Measurements from ENCODE around the gene BANP.
"Not testable (repeated sequence)": the region's sequence is repeated elsewhere in the genome, so short reads cannot be mapped to it uniquely, and the experiment has no call there.

BANP gene

DNA sequence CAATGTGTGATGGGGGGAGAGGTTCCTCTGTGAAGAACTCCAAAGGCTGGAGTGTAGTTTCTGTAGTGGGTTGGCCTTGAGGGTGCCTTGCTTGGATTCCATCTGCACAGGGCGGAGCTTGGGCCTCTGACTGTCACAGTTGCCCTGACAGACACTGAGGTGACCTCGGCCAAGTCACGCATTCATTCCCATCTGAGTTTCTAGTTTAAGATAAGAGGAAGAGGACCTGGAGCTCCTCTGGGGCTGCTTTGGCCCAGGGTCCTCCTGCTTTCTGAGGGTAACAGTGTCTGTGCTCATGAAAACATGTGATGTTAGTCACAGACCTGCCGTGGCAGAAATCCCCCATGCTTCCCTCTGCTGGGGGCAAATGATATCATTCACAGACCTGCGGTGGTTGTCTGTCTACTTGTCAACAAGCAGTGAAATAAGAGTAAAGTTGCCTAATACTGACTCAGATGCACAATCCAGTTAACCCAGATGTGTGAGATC, 35.2 kb downstream of the BANP start:
- H3K4me3 ChIP-seq (ENCODE audit: low read length) = not testable (repeated sequence)
- peak; percentile 71 for DNase-seq (ENCODE audit: low read depth)
- TF ChIP-seq, protein P1, sequence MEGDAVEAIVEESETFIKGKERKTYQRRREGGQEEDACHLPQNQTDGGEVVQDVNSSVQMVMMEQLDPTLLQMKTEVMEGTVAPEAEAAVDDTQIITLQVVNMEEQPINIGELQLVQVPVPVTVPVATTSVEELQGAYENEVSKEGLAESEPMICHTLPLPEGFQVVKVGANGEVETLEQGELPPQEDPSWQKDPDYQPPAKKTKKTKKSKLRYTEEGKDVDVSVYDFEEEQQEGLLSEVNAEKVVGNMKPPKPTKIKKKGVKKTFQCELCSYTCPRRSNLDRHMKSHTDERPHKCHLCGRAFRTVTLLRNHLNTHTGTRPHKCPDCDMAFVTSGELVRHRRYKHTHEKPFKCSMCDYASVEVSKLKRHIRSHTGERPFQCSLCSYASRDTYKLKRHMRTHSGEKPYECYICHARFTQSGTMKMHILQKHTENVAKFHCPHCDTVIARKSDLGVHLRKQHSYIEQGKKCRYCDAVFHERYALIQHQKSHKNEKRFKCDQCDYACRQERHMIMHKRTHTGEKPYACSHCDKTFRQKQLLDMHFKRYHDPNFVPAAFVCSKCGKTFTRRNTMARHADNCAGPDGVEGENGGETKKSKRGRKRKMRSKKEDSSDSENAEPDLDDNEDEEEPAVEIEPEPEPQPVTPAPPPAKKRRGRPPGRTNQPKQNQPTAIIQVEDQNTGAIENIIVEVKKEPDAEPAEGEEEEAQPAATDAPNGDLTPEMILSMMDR (conservative IDR thresholded peaks at IDR 0.05; ENCODE audit: low read length) = peak; percentile 30

- H3K4me3 ChIP-seq (ENCODE audit: low read length); DNase-seq (ENCODE audit: low read depth): not testable (repeated sequence)
Observed at GRCh38 chr16:87988596-87988995, 37.4 kb downstream of the BANP start.

GRCh38 chr16:87990254-87990653, 39.0 kb downstream of the BANP start:
- H3K4me3 ChIP-seq (ENCODE audit: low read length); DNase-seq (ENCODE audit: low read depth): not testable (repeated sequence)

DNA sequence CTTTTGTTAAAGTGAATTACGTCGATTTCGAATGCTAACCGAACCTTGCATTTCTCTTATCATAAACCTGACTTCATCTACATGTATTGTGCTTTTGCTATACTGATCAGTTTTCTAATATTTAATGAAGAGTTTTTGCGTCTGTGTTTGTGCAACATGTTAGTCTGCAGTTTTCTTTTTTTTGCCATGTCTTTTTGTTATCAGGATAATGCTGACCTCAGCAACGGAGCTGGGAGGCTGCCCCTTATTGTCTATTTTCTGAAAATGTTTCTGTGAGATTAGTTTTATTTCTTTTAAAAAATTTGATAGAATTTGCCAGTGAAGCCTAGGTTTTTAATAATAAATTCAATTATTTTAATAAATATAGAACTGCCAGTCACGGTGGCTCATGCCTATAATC, 40.9 kb downstream of the BANP start:
- H3K4me3 ChIP-seq (ENCODE audit: low read length); DNase-seq (ENCODE audit: low read depth): not testable (repeated sequence)

DNA sequence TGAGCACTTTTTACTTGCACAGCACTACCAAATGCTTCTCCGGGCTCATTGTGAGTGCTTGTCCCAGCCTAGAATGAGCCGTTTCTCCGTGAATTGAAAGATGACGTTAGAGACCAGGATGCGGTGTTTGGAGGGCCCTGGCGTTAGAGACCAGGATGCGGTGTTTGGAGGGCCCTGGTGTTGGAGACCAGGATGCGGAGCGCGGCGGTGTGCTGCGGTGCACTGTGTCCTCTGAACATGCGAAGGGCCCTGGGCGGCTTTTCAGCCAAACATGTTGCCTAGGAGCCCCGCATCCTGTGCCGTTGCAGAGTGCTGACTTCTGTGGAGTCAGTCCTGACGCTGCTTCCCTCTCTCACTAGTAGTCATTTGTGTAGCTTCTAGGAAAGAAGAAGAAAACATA, 42.7 kb downstream of the BANP start:
- no peak overlapping the region for H3K4me3 ChIP-seq (ENCODE audit: low read length)
- TF ChIP-seq, protein P1 (conservative IDR thresholded peaks at IDR 0.05; ENCODE audit: low read length) = no peak
- no peak for DNase-seq (ENCODE audit: low read depth)

- TF ChIP-seq, protein P1 (conservative IDR thresholded peaks at IDR 0.05; ENCODE audit: low read length) = no peak
- H3K4me3 ChIP-seq (ENCODE audit: low read length) = no peak overlapping the region
- DNase-seq (ENCODE audit: low read depth) = no peak
Observed at GRCh38 chr16:87995644-87996043, 44.4 kb downstream of the BANP start.

- peak; percentile 51 for DNase-seq (ENCODE audit: low read depth)
- TF ChIP-seq, protein P1 (conservative IDR thresholded peaks at IDR 0.05; ENCODE audit: low read length) = no peak
- no peak overlapping the region for H3K4me3 ChIP-seq (ENCODE audit: low read length)
Observed at GRCh38 chr16:87996962-87997880, 46.0 kb downstream of the BANP start.

DNA sequence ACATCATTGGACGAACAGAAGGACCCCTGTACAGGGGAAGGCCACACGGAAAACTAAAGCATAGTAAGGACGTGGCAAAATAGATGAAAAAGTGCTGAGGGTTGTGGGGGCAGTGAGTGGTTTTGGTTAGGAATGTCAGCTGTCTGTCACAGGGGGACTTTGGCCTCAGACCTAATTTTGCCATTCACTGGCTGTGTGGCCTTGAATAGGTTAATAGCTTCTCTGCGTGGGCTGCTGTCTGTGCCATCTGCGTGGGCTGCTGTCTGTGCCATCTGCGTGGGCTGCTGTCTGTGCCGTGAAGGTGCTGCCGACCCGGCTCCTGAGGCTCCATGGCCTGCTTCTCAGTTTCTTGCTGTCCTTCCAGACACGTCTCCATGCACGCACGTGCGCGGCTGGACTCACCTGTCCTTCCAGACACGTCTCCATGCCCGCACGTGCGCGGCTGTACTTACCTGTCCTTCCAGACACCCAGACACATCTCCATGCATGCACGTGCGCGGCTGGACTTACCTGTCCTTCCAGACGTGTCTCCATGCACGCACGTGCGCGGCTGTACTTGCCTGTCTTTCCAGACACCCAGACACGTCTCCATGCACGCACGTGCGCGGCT, 47.1 kb downstream of the BANP start:
- H3K4me3 ChIP-seq (ENCODE audit: low read length); DNase-seq (ENCODE audit: low read depth): not testable (repeated sequence)

DNA sequence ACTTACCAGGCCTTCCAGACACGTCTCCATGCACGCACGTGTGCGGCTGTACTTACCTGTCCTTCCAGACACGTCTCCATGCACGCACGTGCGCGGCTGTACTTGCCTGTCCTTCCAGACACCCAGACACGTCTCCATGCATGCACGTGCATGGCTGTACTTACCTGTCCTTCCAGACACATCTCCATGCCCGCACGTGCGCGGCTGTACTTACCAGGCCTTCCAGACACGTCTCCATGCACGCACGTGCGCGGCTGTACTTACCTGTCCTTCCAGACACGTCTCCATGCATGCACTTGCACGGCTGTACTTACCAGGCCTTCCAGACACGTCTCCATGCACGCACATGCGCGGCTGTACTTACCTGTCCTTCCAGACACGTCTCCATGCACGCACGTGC, 47.8 kb downstream of the BANP start:
- not testable (repeated sequence) for DNase-seq (ENCODE audit: low read depth); H3K4me3 ChIP-seq (ENCODE audit: low read length)
